HG03025 (cell line): ENCODE results near the gene BTG2.
"Not testable (repeated sequence)": the region's sequence is repeated elsewhere in the genome, so short reads cannot be mapped to it uniquely, and the experiment has no call there.

Experiments
- ATAC-seq: cut with Tn5 transposase; IDR thresholded peaks from one replicate; pipeline ENCODE4 v1.9.1; 2021; ENCODE audit warnings: mild to moderate bottlenecking, moderate library complexity; ENCODE audit not compliant: unreplicated experiment, low FRiP score

The BTG2 gene, protein sequence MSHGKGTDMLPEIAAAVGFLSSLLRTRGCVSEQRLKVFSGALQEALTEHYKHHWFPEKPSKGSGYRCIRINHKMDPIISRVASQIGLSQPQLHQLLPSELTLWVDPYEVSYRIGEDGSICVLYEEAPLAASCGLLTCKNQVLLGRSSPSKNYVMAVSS

DNA sequence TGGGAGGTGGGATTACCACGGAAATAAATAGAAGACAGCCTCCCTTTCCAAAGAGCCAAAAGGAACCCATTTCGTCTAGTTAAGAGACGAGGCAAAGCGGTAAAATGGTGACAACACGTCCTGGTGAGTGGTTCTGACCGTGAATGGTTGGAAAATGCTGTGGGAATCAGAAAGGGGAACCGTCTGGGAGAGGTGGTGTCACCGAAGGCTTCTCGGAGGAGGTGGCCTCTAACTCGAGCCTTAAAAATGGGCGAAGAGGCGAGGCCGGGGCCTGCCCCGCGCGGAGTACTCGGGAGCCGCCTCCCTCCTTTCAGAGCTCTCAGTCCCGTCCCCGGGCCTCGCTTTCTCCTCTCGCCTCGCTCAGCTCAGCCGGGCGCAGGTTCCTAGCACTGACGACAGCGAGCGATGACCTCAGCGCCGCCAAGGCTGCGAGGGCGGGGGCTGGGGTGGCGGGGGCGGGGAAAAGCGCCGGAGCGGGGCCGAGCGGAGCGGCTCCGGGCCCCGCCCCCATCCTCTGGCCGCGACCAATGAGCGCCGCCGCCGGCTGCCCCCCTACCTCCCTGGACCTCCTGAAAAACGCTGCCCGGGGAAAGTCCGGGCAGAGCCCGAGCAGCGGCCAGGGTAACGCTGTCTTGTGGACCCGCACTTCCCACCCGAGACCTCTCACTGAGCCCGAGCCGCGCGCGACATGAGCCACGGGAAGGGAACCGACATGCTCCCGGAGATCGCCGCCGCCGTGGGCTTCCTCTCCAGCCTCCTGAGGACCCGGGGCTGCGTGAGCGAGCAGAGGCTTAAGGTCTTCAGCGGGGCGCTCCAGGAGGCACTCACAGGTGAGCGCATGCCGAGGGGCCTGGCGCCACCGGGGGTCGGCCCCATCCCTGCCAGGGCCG, at the start of gene BTG2:
BTG2 (plus strand) TSS at position 601 of the 890 bp plus-strand sequence; CDS start at position 689, 88 bp downstream.
- peak; percentile 70 for ATAC-seq

DNA sequence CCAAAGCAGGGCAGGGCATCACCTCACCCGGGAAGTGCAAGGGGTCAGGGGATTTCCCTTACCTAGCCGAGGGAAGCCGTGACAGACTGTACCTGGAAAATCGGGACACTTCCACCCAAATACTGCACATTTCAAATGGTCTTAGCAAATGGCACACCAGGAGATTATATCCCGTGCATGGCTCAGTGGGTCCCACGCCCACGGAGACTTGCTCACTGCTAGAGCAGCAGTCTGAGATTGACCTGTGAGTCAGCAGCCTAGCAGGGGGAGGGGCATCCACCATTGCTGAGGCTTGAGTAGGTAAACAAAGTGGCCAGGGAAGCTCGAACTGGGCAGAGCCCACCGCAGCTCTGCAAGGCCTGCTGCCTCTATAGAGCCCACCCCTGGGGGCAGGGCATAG, 48.7 kb upstream of the BTG2 start:
- not testable (repeated sequence) for ATAC-seq

DNA sequence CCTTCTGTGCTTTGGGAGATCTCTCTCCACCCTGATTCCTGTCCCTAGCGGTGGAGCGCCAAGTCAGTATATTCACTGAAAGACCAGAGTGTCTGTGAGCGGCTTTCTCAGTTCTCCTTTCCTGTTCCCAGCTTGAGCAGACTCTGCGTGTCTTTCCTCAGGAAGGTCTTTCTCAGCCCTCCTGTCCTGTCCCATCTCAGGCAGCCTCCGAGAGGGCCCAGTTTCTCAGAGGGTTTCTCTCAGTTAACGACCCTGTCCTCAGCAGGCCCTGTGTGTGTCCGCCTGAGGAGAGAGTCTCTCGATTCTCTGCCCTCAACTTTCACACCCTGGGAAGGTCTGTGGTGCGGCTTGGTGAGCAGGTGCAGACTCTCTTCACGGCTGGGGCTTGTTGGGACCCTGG, 41.8 kb upstream of the BTG2 start:
- no peak for ATAC-seq

DNA sequence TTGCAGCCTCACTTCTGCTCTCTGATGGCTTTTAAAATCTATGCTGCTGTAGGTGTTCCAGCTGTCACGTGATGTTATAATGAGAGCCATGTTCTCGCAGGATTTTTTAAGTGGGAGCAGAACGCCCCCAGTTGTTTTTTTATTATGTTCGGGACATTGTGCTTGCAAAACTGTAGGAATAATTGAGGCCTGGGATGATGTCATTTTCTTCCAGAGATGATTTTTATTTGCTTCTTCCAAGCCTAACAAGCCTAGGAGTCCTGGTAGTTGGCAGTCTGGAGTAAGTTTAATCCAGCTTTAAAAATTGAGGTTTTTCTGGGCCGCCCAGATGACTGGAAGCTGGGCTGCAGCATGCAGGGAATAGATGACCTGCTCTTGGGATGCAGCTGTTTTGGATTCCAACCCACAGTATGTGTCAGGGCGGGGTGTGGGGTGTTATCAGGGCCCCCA, 41.2 kb upstream of the BTG2 start:
- ATAC-seq = no peak

DNA sequence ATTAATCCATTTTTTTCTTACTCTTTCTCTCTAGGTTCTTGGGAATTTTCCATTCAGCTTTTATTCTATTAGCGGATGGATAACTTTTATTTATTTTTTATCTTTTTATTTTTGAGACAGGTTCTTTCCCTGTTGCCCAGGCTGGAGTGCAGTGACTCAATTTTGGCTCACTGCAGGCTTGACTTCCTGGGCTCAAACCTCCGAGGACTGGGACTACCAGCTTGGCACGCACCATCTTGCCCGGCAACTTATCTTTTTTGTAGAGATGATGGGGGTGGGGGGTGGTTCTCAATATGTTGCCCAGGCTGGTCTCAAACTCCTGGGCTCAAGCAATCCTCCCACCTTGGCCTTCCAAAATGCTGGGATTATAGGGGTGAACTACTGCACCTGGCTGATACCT, 39.8 kb upstream of the BTG2 start:
- no peak for ATAC-seq

DNA sequence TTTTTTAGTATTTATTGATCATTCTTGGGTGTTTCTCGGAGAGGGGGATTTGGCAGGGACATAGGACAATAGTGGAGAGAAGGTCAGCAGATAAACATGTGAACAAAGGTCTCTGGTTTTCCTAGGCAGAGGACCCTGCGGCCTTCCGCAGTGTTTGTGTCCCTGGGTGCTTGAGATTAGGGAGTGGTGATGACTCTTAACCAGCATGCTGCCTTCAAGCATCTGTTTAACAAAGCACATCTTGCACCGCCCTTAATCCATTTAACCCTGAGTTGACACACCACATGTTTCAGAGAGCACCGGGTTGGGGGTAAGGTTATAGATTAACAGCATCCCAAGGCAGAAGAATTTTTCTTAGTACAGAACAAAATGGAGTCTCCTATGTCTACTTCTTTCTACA, 39.2 kb upstream of the BTG2 start:
- not testable (repeated sequence) for ATAC-seq

DNA sequence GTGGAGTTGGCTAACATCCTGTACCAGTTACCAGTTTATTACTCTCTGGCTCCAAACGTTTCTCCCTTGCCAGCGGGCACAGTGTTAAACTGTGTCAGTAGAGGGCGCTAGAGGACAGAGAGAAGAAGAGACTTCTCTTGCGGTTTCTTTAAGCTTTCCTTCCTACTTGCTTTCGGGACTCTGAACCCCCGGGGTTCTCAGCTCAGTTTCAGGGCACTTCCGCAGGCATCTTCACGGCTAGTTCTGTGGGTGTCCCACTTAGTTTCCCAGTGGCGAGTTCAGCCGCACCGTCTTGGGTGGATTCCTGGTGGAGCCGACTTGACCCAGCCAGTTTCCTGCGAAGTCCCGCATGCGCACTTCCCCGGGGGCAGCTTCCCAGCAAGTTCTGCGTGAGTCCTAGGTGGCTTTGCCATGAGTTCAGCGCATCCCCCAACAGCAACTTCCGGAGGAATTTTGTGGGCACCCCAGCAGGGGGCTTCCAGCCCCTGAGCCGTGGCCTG, 37.9 kb upstream of the BTG2 start:
- ATAC-seq = no peak

DNA sequence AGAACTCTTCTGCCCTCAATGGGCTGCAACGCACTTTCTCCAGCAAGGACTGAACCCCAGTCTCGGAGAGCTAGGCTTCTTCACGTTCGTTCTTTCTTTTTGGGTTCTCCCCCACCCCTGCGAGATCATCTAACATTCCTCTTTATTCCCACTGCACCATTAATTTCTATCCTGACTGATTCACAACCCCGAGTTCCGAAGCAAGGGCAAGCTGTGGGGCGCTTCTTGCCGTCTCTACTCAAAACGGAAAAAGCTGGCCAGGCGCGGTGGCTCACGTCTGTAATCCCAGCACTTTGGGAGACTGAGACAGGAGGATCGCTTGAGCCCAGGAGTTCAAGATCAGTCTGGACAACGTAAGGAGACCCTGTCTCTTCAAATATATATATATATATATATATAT, 37.4 kb upstream of the BTG2 start:
- ATAC-seq = no peak

DNA sequence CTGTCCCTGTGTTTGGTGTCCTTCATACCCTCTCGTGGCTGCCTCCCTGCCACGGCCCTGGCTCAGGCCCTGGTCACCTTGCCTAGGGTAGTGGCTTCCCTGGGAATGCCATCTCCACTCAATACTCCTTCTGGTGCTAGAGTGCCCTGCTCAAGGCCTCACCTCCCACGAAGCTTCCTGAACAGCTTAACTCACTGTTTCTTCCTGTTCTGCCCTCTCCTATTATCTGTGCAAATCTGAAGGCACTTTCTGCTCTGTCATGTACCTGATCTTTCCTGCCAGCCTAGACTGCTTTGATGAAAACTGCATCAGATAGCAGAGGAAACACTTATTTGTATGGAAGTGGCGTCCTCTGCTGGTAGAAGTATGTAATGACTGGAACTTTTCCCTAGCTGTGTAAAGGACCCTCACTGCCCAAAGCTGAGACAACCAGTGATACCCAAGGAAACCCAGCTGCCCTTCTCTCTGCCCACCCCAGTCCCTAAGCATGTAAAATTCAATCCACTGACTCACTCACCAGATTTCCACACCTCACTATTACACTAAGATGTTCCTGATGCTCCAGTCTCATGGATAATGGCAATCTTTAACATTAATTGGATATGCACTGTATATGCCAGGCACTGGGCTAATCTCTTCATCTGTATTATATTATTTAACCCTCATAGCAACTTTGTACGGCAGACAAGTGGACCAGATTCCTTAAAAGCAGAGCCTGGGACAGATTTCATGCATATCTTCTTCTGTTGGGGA, 36.2 kb upstream of the BTG2 start:
- no peak for ATAC-seq

DNA sequence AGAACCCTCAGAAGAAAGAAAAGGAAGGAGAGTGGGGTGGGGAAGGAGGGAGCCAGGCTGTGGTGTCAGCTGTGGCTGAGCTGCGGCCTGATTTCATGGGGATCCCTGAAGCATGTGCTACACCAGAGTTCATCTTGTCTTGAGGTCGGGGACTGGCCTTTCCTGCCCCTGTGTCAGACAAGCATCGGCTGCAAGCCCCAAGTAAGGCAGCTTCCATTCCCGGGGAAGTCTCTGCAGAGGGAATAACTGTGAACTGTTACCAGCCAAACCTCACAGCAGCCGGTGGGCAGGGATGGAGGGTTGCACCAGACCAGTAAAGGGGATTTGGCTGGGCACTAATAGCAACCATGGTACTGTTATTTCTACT, 35.7 kb upstream of the BTG2 start:
- ATAC-seq = no peak

DNA sequence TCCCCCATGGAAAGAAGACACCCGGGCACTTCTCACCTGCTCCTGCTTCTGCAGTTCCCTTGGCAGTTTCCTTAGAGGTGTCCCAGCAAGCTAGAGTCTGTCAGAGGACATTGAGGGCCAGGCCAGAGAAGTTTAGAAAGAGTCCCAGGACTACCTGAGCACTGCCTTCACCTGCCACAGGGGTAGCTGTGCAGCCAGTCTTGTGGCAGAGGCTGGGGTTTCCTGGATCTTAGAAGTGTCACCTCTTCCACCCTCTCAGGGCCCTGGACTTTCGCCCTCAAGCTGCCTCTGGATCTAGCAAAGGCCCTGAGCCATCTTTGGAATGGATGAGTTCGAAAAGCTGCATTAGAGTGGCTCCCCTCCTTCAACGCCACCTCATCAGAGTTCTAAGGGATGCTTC, 34.9 kb upstream of the BTG2 start:
- no peak for ATAC-seq

DNA sequence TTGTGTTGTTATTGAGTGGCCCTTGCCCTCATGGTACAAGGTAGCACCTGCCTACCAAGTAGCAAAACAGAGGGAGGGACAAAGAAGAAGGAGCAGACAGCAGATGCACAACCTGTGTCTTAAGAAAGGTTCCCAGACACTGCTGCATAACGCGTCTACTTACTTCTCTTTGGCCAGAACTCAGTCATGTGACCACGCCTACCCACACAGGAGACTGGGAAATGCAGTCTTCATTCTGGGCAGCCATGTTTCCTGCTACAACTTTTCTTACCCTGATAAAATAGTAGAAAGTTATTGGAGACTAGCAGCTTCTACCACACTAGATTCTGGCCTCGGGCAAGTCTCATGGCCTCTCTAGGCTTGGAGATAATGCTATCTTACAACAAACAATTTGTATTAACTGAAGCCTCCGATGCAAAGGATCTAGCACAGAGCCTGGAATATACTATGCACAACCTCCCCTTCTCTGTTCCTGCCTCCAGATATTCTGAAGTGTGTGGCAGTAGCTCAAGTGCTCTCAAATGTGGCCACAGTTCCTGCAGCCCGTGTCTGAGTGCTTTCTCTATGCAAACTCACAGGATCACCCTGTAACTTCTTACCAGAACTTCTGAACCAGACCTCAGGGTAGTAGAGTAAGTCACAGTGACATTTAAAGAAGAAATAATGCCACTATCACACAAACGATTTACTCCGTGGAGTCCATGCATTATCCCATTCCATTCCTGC, 34.1 kb upstream of the BTG2 start:
- ATAC-seq = no peak

DNA sequence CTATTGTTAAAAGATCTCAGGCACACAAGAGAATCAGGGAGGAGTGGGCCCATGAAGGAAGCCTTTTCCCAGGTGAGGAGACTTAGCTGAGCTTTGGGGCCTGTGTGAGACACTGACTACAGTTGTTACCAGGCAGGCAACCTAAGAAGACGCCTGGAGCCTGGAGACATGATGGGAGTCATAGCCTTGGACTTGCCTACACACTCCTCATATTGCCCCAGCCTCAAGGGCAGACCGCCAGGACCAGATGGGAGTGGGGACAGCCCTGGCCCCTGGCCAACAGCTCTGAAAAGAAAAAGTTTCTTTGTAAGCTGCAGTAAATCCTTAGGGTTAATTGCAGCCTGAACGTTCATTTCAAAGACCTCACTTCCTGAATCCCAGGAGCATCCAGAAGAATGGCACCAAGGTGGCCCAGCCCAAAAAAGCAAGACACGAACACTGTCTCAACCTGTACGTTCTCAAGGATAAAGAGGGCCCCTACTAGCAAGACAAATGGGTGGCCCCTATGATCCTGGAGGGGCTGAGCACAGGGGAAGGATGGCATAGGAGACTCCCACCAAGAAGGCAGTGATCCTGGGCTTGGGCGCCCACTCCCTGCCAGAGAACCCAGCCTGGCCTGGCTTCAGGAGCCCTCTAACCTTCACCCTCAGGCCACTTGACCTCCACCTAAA, 33.2 kb upstream of the BTG2 start:
- no peak for ATAC-seq

DNA sequence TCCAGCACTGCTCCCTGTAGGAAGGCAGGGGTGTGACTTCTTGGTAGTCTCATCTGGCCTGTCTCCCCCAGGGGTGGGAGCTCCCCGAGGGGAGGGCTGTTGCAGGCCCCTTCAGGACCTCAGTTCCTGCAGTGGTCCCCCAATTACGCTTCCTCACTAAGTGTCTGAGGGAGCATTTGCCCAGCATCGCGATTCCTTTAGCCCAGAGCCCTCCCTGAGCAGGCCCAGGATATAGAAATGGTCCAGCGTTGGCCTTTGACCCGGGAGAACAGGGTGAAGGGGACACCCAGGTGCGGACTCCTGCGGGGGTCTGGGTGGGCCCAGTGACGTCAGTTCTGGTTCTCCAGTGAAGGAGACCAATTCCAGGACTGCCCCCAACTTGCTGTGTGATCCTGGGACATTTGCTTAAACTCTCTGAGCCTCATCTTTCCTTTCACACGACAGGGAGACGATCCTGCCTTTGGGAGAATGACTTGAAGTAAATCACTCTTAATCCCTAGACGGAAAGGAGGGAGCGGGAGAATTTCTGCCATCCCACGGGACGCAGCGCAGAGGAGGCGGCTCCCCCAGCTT, 32.6 kb upstream of the BTG2 start:
- ATAC-seq = no peak

DNA sequence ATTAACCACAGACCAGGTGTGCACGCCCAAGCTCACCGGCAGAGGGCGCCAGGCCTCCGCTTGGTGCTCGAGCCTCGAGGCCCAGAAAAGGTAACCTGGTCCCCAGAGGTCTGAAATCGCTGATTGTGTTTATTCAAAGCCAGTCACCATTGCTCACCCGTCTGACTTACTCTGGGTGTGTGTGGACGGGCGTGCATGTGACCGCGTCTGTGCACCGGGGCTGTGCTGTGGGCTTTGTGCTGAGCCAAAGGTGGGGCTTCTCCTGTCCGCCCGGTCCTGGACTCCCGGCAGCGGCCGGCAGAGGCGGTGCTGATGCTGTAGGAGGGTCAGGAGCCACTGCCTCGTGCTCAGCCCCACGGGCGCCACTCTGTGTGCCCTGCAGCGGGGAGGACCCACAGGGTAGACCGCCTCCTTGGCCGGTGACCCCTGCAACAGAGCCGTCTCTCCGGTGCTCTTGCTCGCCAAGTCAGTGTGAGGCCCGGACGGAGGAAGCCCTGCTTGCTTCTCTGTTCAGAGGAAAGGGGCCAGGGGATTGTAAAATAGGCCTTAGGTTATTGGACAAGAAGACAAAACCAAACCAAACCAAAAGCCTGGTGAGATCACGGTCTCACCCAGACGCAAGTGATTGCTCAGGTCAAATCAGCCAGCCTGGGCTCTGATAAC, 32.0 kb upstream of the BTG2 start:
- peak; percentile 46 for ATAC-seq

DNA sequence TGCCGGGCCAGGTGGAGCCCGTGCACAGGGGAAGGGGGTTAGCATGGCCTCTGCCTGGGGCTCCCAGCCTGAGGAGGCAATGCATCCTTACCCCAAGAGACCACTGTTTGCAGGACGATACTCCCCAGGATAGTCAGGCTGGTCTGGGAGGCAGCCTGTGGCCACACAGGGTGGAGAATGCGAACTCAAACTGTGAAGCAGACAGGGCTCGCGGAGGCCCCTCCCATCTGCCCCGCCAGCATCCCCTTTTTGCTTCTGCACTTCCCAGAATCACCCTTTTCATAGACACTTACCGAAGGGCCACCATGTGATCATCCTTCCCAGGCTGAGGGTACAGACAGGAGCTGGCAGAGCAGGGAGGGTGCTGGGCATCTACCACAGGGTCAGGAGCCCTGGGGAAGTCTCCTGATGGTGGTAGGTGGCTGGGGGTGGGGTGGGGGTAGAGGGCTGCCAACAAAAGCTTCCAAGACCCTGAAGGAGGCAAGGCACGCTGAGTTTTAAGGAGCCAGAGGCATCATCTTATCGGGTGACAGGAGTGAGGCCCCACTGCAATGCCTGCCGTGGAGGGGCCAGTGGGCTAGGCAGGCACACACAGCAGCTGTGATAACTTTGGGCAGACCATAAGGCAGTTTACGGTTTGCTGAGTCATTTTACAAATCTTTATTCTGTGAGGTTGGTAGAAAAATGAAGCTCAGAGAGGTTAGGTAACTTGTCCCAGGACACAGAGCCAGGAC, 31.3 kb upstream of the BTG2 start:
- no peak for ATAC-seq

DNA sequence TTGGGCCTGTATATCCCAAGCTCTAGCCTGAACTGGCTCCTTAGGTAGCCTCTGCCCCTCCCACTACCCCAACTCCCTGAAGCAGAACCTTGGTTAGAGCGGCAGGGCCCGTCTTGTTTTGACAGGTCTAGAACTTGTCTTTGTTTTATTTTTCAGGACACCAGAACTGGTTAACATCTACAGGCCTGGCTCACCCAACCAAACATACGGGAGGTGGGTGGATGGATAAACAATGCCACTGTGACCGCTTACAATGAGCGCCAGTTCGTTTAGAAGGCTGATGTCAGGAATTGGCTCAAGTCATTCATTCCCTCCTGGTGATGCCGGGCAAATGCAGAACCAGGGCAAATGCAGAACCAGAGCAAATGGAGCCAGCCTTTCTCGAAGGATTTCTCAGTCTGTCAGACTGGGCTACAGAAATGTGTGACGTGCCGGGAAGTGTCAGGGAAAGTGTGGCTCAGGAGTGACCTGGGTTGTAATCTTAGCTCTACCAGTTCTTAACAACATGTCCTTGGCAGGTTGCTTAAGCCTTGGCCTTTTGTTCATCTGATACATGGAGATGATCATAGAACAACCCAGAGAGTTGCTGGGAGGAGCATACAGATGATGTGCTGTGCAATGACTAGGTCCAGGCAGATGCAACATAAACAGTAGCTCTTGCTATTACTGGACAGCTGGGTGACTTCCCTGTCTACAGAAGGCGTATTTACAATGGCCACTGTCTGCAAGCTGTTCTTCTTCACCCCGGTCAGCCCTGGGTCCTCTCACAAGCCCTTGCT, 30.5 kb upstream of the BTG2 start:
- no peak for ATAC-seq
